Measurements from ENCODE around the gene FOXL3. TPM values are rescaled to one million over a fixed set of nuclear protein-coding genes. Genes with fewer than 3 reads are reported as not detected.

Gene FOXL3
- total RNA-seq, 1 donor = not detected

DNA sequence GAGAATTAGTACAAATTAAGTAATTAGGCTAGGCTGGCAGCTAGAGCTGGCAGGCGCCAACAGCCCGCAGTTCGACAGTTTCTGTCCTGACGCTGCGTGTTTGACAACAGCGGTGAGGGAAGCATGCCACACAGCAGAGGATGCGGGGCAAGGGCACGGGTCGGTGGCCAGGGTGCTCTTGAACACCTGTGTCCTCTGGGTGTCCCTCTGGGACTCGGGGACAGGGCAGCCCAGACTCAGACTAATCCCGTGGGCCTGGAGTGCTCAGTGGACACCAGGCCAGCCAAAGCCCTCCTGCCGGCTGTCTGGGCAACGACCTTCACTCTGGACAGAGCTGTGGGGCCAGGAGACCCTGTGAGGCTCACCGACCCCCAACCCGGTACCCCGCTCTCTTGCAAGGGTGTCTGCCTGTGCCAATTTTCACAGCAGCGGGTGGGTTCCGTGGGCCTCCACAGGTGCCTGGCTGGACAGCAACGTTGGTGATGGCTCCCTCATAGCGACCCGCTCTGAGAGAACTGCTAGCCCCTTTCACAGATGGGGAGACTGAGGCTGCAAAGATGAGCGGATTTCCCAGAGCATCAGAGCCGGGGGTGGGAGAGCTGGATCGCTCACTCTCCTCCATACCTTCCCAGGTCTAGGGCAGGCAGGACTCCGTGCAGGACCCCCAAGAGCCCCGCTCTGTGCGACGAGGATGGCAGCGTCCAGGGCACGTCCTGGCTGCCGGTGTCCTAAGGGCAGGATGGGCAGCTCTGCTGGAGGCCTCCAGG lies 48.5 kb downstream of the FOXL3 start:
- DNase-seq (ENCODE audit: low read depth) = no peak
- TF ChIP-seq, protein P1, sequence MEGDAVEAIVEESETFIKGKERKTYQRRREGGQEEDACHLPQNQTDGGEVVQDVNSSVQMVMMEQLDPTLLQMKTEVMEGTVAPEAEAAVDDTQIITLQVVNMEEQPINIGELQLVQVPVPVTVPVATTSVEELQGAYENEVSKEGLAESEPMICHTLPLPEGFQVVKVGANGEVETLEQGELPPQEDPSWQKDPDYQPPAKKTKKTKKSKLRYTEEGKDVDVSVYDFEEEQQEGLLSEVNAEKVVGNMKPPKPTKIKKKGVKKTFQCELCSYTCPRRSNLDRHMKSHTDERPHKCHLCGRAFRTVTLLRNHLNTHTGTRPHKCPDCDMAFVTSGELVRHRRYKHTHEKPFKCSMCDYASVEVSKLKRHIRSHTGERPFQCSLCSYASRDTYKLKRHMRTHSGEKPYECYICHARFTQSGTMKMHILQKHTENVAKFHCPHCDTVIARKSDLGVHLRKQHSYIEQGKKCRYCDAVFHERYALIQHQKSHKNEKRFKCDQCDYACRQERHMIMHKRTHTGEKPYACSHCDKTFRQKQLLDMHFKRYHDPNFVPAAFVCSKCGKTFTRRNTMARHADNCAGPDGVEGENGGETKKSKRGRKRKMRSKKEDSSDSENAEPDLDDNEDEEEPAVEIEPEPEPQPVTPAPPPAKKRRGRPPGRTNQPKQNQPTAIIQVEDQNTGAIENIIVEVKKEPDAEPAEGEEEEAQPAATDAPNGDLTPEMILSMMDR (IDR thresholded peaks at IDR 0.05; ENCODE audit: insufficient read depth, low read length) = no peak
- H3K4me3 ChIP-seq (ENCODE audit: low read depth, low read length) = no peak overlapping the region

DNA sequence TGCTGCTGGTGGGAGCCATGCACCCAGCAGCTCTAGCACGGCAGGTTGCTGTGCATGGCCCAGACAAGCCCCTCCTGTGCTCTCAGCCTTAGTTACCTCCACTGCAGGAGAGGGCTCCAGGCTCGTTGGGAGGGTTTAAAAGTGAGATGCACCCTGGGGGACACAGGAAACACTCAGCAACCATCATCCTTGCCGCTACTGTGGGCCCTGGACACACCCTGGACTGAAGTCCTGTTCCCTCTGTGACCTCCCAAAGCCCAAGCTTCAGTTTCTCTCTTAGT lies 49.0 kb downstream of the FOXL3 start:
- H3K4me3 ChIP-seq (ENCODE audit: low read depth, low read length) = no peak overlapping the region
- no peak for DNase-seq (ENCODE audit: low read depth)
- TF ChIP-seq, protein P1 (IDR thresholded peaks at IDR 0.05; ENCODE audit: insufficient read depth, low read length) = no peak

DNA sequence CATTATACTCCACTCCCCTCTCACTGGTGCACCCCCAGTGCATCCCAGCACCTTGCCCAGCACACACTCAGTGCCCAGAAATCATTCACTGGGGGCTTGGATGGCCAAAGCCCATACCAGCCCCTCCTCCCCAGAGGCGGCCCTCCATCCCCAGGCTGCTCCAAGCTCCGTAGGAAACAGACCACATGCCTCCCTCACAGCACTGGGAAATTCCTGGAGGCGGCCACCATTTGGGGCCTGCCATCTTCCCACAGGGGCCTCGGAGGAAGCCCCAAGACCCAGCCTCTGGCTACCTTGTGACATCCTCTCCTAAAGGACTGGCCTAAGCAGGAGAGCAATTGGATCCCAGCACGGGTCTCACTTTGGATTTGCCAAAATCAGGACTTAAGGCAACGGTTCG lies 49.7 kb downstream of the FOXL3 start:
- no peak overlapping the region for H3K4me3 ChIP-seq (ENCODE audit: low read depth, low read length)
- TF ChIP-seq, protein P1 (IDR thresholded peaks at IDR 0.05; ENCODE audit: insufficient read depth, low read length) = no peak
- DNase-seq (ENCODE audit: low read depth) = no peak

DNA sequence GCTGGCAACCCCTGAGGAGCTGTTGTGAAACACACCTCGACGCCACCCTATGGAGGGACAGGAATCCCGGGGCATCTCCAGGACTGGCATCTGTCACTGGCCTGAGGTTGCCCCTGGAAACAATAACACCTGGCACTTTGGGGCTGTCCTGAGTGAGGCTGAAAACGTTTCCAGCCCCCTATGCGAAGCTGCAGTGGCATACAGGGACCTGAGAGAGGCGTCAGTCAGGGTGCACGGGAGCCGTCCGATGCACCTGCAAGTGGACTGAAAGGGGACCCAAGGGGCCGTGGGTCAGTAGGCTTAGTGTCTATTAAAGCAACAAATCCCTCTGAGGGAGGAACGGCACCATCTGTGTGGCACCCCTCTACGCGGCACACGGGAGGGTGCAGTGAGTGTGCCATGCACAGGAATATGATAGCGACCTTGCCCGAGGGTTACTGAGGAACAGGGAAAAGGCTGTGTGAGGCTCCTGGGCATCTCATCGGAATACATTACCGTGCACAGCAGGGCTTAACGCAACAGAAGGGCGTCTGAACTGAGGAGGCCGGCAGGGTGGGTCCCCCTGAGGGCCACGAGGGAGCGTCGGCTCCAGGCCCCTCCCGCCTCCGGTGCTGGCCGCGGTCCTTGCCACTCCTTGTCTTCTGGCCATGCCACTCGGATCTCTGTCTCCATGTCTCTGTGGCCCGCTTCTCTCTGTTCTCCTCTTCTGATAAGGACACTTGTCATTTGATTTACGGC lies 50.4 kb downstream of the FOXL3 start:
- no peak for DNase-seq (ENCODE audit: low read depth)

More for the DNA sequence above, 50.4 kb downstream of the FOXL3 start:
- TF ChIP-seq, protein P1 (IDR thresholded peaks at IDR 0.05; ENCODE audit: insufficient read depth, low read length) = no peak
- no peak overlapping the region for H3K4me3 ChIP-seq (ENCODE audit: low read depth, low read length)

Other genes starting within 250 kb of the FOXL3 start
- gene FAM20C, start 97.6 kb upstream of the FOXL3 start, total RNA-seq (ENCODE audit: low replicate concordance) = 18.2 and 55.5 TPM in 2 replicates
- gene PDGFA, start 229.7 kb downstream of the FOXL3 start, total RNA-seq (ENCODE audit: low replicate concordance) = 4.1 and 20.3 TPM in 2 replicates